HepG2 (cell line): Measurements from ENCODE around the gene SCN7A. TPM values are rescaled to one million over a fixed set of nuclear protein-coding genes. Genes with fewer than 3 reads are reported as not detected.

Source experiments
- ARNT2 ChIP-seq: sonication (generic); formaldehyde crosslinking; IDR thresholded peaks from 2 replicates; pipeline ENCODE4 v1.8.0; 2022; ENCODE audit warnings: mild to moderate bottlenecking, low read depth, missing genetic modification reagents, moderate library complexity
- ATF4 ChIP-seq, 2 experiments: fragments of 450-650 bp in 1 of 2; sonication (generic) in 1 of 2; formaldehyde crosslinking; IDR thresholded peaks; 2 replicates each; pipeline versions ENCODE4 v1.5.0 to v1.8.0; 2020 to 2022; ENCODE audit warnings: mild to moderate bottlenecking in 1 of 2, missing genetic modification reagents in 1 of 2
- ATF7-NPFF ChIP-seq: sonication (generic); formaldehyde crosslinking; IDR thresholded peaks from 2 replicates; pipeline ENCODE4 v1.8.1; 2023; ENCODE audit warnings: mild to moderate bottlenecking, low read depth, missing genetic modification reagents, moderate library complexity
- BRCA1 ChIP-seq: sonication (generic); formaldehyde crosslinking; IDR thresholded peaks from 2 replicates; pipeline ENCODE4 v1.4.0; 2020; ENCODE audit warnings: missing genetic modification reagents
- CTCF ChIP-seq: sonication (generic); formaldehyde crosslinking; IDR thresholded peaks from 2 replicates; pipeline ENCODE4 v1.5.0; 2020; ENCODE audit warnings: mild to moderate bottlenecking, missing genetic modification reagents, moderate library complexity
- KMT2A ChIP-seq: sonication (generic); formaldehyde crosslinking; IDR thresholded peaks from 2 replicates; pipeline ENCODE4 v1.4.0; 2020; ENCODE audit warnings: missing genetic modification reagents
- MYNN ChIP-seq: sonication (generic); formaldehyde crosslinking; IDR thresholded peaks from 2 replicates; pipeline ENCODE4 v1.4.0; 2020; ENCODE audit warnings: mild to moderate bottlenecking, low read depth, missing genetic modification reagents
- NFRKB ChIP-seq: fragments of 450-650 bp; IDR thresholded peaks from 2 replicates; pipeline ENCODE4 v1.6.1; 2017
- NR2F2 ChIP-seq: IDR thresholded peaks from 2 replicates; pipeline ENCODE4 v1.6.1; 2012; ENCODE audit warnings: low read depth, inconsistent platforms, borderline replicate concordance
- RARG ChIP-seq: sonication (generic); formaldehyde crosslinking; IDR thresholded peaks from 2 replicates; pipeline ENCODE4 v1.4.0; 2020; ENCODE audit warnings: low read depth, mild to moderate bottlenecking, missing genetic modification reagents
- SRSF1 ChIP-seq: fragments of 200-400 bp; formaldehyde crosslinking; optimal IDR thresholded peaks from 2 replicates; pipeline ENCODE3; 2017; ENCODE audit warnings: mild to moderate bottlenecking, low read depth, low read length, moderate library complexity
- TBX2 ChIP-seq: sonication (generic); formaldehyde crosslinking; IDR thresholded peaks from 2 replicates; pipeline ENCODE4 v1.5.0; 2020; ENCODE audit warnings: missing genetic modification reagents, mild to moderate bottlenecking, borderline replicate concordance
- TRIM24 ChIP-seq: sonication (generic); formaldehyde crosslinking; IDR thresholded peaks from 2 replicates; pipeline ENCODE4 v1.8.0; 2022; ENCODE audit warnings: mild to moderate bottlenecking, missing genetic modification reagents
- ZC3H13 ChIP-seq: sonication (generic); formaldehyde crosslinking; IDR thresholded peaks from 2 replicates; pipeline ENCODE4 v1.8.1; 2023; ENCODE audit warnings: mild to moderate bottlenecking, missing genetic modification reagents, moderate library complexity
- ZFX ChIP-seq: sonication (generic); formaldehyde crosslinking; IDR thresholded peaks from 2 replicates; pipeline ENCODE4 v1.4.0; 2020; ENCODE audit warnings: mild to moderate bottlenecking, low read depth, missing genetic modification reagents, moderate library complexity
- ZMYM2 ChIP-seq: sonication (generic); formaldehyde crosslinking; IDR thresholded peaks from 2 replicates; pipeline ENCODE4 v1.8.0; 2022; ENCODE audit warnings: mild to moderate bottlenecking, missing genetic modification reagents
- ZNF10 ChIP-seq: sonication (generic); formaldehyde crosslinking; IDR thresholded peaks from 2 replicates; pipeline ENCODE4 v1.4.0; 2020; ENCODE audit warnings: mild to moderate bottlenecking, low read depth, missing genetic modification reagents, borderline replicate concordance
- ZNF407 ChIP-seq: sonication (generic); formaldehyde crosslinking; IDR thresholded peaks from one replicate; pipeline ENCODE4 v1.5.1; 2020; ENCODE audit warnings: mild to moderate bottlenecking, missing genetic modification reagents; ENCODE audit errors: not compliant biosample characterization
- ZNF589 ChIP-seq: sonication (generic); formaldehyde crosslinking; conservative IDR thresholded peaks from 2 replicates; pipeline ENCODE4 v1.8.0; 2022; ENCODE audit warnings: mild to moderate bottlenecking, moderate library complexity, missing genetic modification reagents
- ZNF749 ChIP-seq: sonication (generic); formaldehyde crosslinking; IDR thresholded peaks from 2 replicates; pipeline ENCODE4 v1.8.0; 2022; ENCODE audit warnings: mild to moderate bottlenecking, missing genetic modification reagents, moderate library complexity, borderline replicate concordance
- polyA plus RNA-seq, 8 experiments: library from polyadenylated mRNA; depleted of rRNA in 3 of 8; stranded (reverse) in 7 of 8; unstranded in 1 of 8; fragments of >200 nt; fragmentation: Illumina TruSeq in 4 of 8; extraction: Trizol in 4 of 8; gene quantifications; 2 replicates each; pipeline versions ENCODE4 v1.2.1 to v1.2.3, GENCODE V29; 2011 to 2016; ENCODE audit warnings: low read depth in 4 of 8, missing spikeins in 1 of 8, mixed read lengths in 1 of 8; ENCODE audit not compliant: insufficient read depth in 1 of 8
- total RNA-seq, 5 experiments: library from RNA; depleted of rRNA; stranded (reverse); fragments of >200 nt; fragmentation: Illumina TruSeq; extraction: Trizol; gene quantifications; 2 replicates each; pipeline ENCODE4 v1.2.3, GENCODE V29; 2016; ENCODE audit warnings: low read depth in 1 of 5

Gene SCN7A
- total and polyA plus RNA-seq, 2 of the 13 experiments (the other 11 are each of a cell fraction or from before 2014, with no cell fraction given) = 0.01 TPM; not detected in 1

- peak; percentile 78 for TF ChIP-seq ARNT2 (CRISPR knock-in tag)
- no peak; the same call in 1 of the 2 replicates for TF ChIP-seq ATF7-NPFF (CRISPR knock-in tag)
- no peak for TF ChIP-seq SRSF1
- TF ChIP-seq CTCF = no peak
- no peak for TF ChIP-seq TBX2 (CRISPR knock-in tag)
- no peak for TF ChIP-seq NFRKB
- peak; percentile 25; the same call in 1 of the 2 replicates for TF ChIP-seq ZC3H13 (CRISPR knock-in tag)
- no peak for TF ChIP-seq TRIM24
- TF ChIP-seq ZMYM2 (CRISPR knock-in tag) = peak; percentile 44; the same call in 1 of the 2 replicates
- 0 out of 2 replicates have a peak, but pooled peaks have one; percentile 23 for TF ChIP-seq MYNN (CRISPR knock-in tag)
- no peak for TF ChIP-seq KMT2A (CRISPR knock-in tag)
- no peak for TF ChIP-seq ATF4 (CRISPR knock-in tag; IDR thresholded peaks at IDR 0.05)
- no peak for TF ChIP-seq ZFX (CRISPR knock-in tag)
- peak; percentile 20 for TF ChIP-seq ZNF407 (CRISPR knock-in tag)
- no peak for TF ChIP-seq BRCA1 (CRISPR knock-in tag)
- TF ChIP-seq NR2F2 = 0 out of 2 replicates have a peak, but pooled peaks have one; percentile 12
- no peak for TF ChIP-seq ZNF10 (CRISPR knock-in tag)
- TF ChIP-seq ZNF749 (CRISPR knock-in tag) = peak; percentile 40; the same call in 1 of the 2 replicates
- peak; percentile 16; the same call in 1 of the 2 replicates for TF ChIP-seq ZNF589 (CRISPR knock-in tag)
- TF ChIP-seq RARG (CRISPR knock-in tag) = no peak
Observed at GRCh38 chr2:166375195-166375735, 118.8 kb downstream of the SCN7A start (continued).
